Amniotic stem cell (primary cell): Measurements from ENCODE around the gene LARGE1.

Experiments
- DNase-seq: peaks from one replicate; lab custom pipeline; 2025; lab: John Stamatoyannopoulos, UW

The LARGE1 gene

GRCh38 chr22:33561149-33561807 is 359.0 kb downstream of the LARGE1 start:
- no peak for DNase-seq

- DNase-seq = no peak
Observed at GRCh38 chr22:33557836-33558235, 362.4 kb downstream of the LARGE1 start.

- DNase-seq = no peak
Observed at GRCh38 chr22:33555814-33556522, 364.3 kb downstream of the LARGE1 start.

- DNase-seq = no peak
Observed at GRCh38 chr22:33553493-33553892, 366.8 kb downstream of the LARGE1 start.

- DNase-seq = no peak
Observed at GRCh38 chr22:33544707-33545106, 375.6 kb downstream of the LARGE1 start.

- no peak for DNase-seq
Observed at GRCh38 chr22:33542722-33543121, 377.6 kb downstream of the LARGE1 start.

- no peak for DNase-seq
Observed at GRCh38 chr22:33542153-33542552, 378.1 kb downstream of the LARGE1 start.

GRCh38 chr22:33539902-33540751 is 380.1 kb downstream of the LARGE1 start:
- DNase-seq = no peak

- DNase-seq = no peak
Observed at GRCh38 chr22:33539202-33539901, 380.9 kb downstream of the LARGE1 start.

GRCh38 chr22:33538277-33538885 is 381.9 kb downstream of the LARGE1 start:
- no peak for DNase-seq

GRCh38 chr22:33537059-33537458 is 383.2 kb downstream of the LARGE1 start:
- no peak for DNase-seq

GRCh38 chr22:33535937-33536875 is 384.1 kb downstream of the LARGE1 start:
- no peak for DNase-seq

- no peak for DNase-seq
Observed at GRCh38 chr22:33529424-33530113, 390.7 kb downstream of the LARGE1 start.

GRCh38 chr22:33528183-33528582 is 392.1 kb downstream of the LARGE1 start:
- no peak for DNase-seq

GRCh38 chr22:33526434-33527107 is 393.7 kb downstream of the LARGE1 start:
- no peak for DNase-seq

GRCh38 chr22:33524511-33525260 is 395.6 kb downstream of the LARGE1 start:
- no peak for DNase-seq

GRCh38 chr22:33521879-33522665 is 398.2 kb downstream of the LARGE1 start:
- DNase-seq = no peak
